ENCODE data around the gene ADGRB3. TPM values are rescaled to one million over a fixed set of nuclear protein-coding genes. Genes with fewer than 3 reads are reported as not detected.

Gene ADGRB3
- total RNA-seq, 1 experiment from 2014 or later = not detected

DNA sequence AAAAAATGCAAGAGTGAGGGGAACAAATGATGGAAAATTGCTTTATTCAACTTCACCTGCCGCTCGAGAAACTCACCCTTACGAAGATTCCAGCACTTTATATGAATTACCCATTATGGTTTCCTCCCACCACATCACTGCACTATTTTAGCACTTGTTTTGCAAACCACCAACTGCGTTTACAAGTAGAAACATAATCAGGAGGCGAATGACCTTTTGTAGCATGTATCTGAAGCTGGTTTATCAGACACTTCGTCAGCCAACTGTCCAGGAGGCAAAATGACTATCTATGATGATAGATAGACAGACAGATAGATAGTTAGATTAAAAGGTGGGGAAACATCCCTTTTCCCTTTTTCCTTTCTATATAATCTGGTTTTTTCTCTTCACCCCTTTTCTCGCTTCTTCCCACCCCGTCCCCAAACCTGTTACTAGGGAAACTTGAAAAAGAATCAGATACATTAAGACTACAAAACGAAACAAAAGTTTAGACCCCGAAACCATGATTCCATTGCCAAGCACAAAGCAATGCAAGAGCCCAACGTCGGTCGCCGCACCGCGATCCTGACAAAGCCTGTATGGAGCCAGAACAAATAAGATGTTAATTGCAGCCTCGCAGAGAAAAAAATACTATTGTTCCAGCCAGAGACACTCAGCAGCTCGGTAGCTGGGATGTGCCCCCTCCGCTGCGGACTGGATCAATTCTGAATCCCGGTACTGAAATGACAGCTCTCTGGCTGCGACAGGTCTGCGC, 933 bp upstream of the ADGRB3 start:
- BruUV-seq (replicated peaks) = no TSS peak
- Mint-ChIP-seq H3K9me3 (ENCODE audit: unreplicated experiment) (no peaks in the 10 kb centered on the region), H3K36me3 (ENCODE audit: insufficient read depth, unreplicated experiment) (no peaks in the 10 kb centered on the region), H3K27ac (ENCODE audit: low read depth, unreplicated experiment) (no peak overlapping the region), H3K4me1 (ENCODE audit: insufficient read depth, unreplicated experiment) (peaks cover 6% of the 10 kb centered on the region), H3K4me3 (ENCODE audit: unreplicated experiment) (peak overlapping the region; percentile 69), H3K27me3 (ENCODE audit: insufficient read depth, unreplicated experiment) (peaks cover 93% of the 10 kb centered on the region)
- no peak for DNase-seq (ENCODE audit: unreplicated experiment)
- TF ChIP-seq, protein P1, sequence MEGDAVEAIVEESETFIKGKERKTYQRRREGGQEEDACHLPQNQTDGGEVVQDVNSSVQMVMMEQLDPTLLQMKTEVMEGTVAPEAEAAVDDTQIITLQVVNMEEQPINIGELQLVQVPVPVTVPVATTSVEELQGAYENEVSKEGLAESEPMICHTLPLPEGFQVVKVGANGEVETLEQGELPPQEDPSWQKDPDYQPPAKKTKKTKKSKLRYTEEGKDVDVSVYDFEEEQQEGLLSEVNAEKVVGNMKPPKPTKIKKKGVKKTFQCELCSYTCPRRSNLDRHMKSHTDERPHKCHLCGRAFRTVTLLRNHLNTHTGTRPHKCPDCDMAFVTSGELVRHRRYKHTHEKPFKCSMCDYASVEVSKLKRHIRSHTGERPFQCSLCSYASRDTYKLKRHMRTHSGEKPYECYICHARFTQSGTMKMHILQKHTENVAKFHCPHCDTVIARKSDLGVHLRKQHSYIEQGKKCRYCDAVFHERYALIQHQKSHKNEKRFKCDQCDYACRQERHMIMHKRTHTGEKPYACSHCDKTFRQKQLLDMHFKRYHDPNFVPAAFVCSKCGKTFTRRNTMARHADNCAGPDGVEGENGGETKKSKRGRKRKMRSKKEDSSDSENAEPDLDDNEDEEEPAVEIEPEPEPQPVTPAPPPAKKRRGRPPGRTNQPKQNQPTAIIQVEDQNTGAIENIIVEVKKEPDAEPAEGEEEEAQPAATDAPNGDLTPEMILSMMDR (IDR thresholded peaks at IDR 0.05; ENCODE audit: unreplicated experiment) = no peak
- ChIA-PET CTCF (interaction anchor here (0.7 kb wide), 1 partner anchor 1079 kb away, joined by 3 read pairs; no protein-coding TSS in a partner anchor), POLR2A (interaction anchor here (1.2 kb wide), 1 partner anchor 10 kb away, joined by 4 read pairs; no protein-coding TSS in a partner anchor)
- intact Hi-C loops (cut with micrococcal nuclease) = no loop called here

DNA sequence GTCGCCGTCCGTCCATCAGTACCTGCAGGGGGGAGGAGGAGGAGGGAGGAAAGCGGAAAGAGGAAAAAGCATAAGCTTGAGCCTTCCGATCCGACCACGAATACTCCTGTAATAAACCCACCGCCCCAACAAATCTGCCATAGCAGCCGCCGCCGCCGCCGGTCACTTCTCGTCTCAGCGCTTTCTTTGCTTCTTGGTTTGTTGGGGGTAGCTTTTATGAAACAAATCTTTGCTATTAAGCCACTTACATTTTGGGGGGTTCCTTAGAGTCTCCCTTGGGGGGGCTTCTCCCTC, 277 bp downstream of the ADGRB3 start:
- peaks cover 6% of the 10 kb centered on the region for H3K4me1 Mint-ChIP-seq (ENCODE audit: insufficient read depth, unreplicated experiment)
- peaks cover 95% of the 10 kb centered on the region for H3K27me3 Mint-ChIP-seq (ENCODE audit: insufficient read depth, unreplicated experiment)
- CTCF ChIA-PET = interaction anchor here (0.5 to 1.1 kb wide), 7 partner anchors 9 to 1556 kb away, joined by 3 to 4 read pairs (median 3); no protein-coding TSS in a partner anchor
- no peak overlapping the region for H3K27ac Mint-ChIP-seq (ENCODE audit: low read depth, unreplicated experiment)
- no TSS peak for BruUV-seq (replicated peaks)
- DNase-seq (ENCODE audit: unreplicated experiment) = no peak
- POLR2A ChIA-PET = interaction anchor here (0.6 to 1.2 kb wide), 2 partner anchors 9 to 14 kb away, joined by 3 to 4 read pairs; no protein-coding TSS in a partner anchor
- H3K36me3 Mint-ChIP-seq (ENCODE audit: insufficient read depth, unreplicated experiment) = no peaks in the 10 kb centered on the region
- no peaks in the 10 kb centered on the region for H3K9me3 Mint-ChIP-seq (ENCODE audit: unreplicated experiment)
- TF ChIP-seq, protein P1 (IDR thresholded peaks at IDR 0.05; ENCODE audit: unreplicated experiment) = no peak
- H3K4me3 Mint-ChIP-seq (ENCODE audit: unreplicated experiment) = peak overlapping the region; percentile 69
- intact Hi-C loops (cut with micrococcal nuclease) = loop anchor here (5.0 kb wide), 1 partner anchor 1472 kb away; no protein-coding TSS in a partner anchor

DNA sequence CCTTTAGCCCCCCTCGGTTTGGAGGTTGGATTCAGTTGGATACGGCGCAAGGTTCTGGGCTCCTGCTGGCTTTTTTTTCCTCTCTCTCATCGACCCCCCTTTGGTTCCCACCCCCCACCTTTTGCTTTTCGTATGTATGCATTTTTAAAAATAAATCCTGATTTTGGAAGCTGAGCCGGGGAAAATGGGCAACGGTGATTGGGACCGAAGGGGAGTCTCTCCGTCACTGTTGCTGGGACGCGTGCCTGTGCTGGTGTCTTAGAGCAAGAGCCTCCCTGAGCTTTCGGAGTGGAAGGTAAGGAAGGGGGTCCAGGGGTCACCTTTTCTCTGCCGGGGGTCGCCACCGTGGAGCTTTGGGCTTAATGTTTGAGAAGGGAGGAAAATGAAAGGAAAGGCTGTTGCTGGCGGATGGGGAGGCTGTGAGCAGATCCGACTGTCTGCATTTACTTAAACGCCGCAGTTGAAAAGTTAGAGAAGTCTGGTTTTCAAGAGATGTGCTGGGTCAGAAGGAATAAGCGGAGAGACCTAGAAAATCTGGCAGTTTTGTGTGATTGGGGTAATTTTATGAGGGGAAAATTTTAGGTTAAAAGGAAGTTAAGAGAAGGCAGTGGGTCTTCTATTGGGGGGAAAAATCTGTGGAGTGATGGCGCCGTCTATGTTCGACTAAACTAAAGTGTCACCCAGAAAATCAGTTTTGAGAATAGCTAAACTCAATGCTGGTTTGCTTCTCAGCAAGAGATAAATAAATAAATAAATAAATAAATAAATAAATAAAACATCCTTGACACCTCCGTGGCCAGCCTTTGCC, 828 bp downstream of the ADGRB3 start:
- Mint-ChIP-seq H3K4me3 (ENCODE audit: unreplicated experiment) (peak overlapping the region; percentile 69), H3K27ac (ENCODE audit: low read depth, unreplicated experiment) (no peak overlapping the region), H3K9me3 (ENCODE audit: unreplicated experiment) (no peaks in the 10 kb centered on the region), H3K4me1 (ENCODE audit: insufficient read depth, unreplicated experiment) (peaks cover 11% of the 10 kb centered on the region), H3K36me3 (ENCODE audit: insufficient read depth, unreplicated experiment) (no peaks in the 10 kb centered on the region), H3K27me3 (ENCODE audit: insufficient read depth, unreplicated experiment) (peaks cover 95% of the 10 kb centered on the region)
- TF ChIP-seq, protein P1 (IDR thresholded peaks at IDR 0.05; ENCODE audit: unreplicated experiment) = no peak
- DNase-seq (ENCODE audit: unreplicated experiment) = no peak
- intact Hi-C loops (cut with micrococcal nuclease) = loop anchor here (5.0 kb wide), 1 partner anchor 1471 kb away; no protein-coding TSS in a partner anchor
- ChIA-PET CTCF (interaction anchor here (0.5 to 1.6 kb wide), 11 partner anchors 10 to 1556 kb away, joined by 3 to 6 read pairs (median 3); no protein-coding TSS in a partner anchor), POLR2A (interaction anchor here (0.6 to 1.2 kb wide), 2 partner anchors 9 to 13 kb away, joined by 3 to 4 read pairs; no protein-coding TSS in a partner anchor)
- BruUV-seq (replicated peaks) = no TSS peak

DNA sequence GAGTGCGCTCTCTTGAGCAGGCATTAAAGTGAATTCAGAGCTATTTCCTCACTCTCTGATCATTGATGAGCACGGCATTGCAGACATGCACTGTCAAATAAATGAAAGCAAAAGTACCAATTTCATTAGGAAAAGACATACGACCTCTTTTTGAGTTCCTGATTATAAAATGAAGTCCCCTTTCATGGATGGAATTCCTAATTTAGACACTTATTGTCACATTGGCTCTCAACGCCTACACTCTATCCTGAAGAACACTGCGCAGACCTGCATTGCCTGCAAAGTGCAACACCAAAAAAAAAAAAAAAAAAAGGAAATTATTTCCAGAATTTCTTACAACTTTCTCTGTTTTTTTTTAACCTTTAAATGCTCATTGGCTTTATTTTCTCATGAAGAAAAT, 1.6 kb downstream of the ADGRB3 start:
- H3K9me3 Mint-ChIP-seq (ENCODE audit: unreplicated experiment) = no peaks in the 10 kb centered on the region
- intact Hi-C loops (cut with micrococcal nuclease) = loop anchor here (5.0 kb wide), 1 partner anchor 1471 kb away; no protein-coding TSS in a partner anchor
- peaks cover 11% of the 10 kb centered on the region for H3K4me1 Mint-ChIP-seq (ENCODE audit: insufficient read depth, unreplicated experiment)
- DNase-seq (ENCODE audit: unreplicated experiment) = no peak
- no peak overlapping the region for H3K27ac Mint-ChIP-seq (ENCODE audit: low read depth, unreplicated experiment)
- CTCF ChIA-PET = interaction anchor here (0.6 to 1.8 kb wide), 12 partner anchors 11 to 1539 kb away, joined by 3 to 6 read pairs (median 4); no protein-coding TSS in a partner anchor
- H3K36me3 Mint-ChIP-seq (ENCODE audit: insufficient read depth, unreplicated experiment) = no peaks in the 10 kb centered on the region
- H3K4me3 Mint-ChIP-seq (ENCODE audit: unreplicated experiment) = no peak overlapping the region
- peaks cover 95% of the 10 kb centered on the region for H3K27me3 Mint-ChIP-seq (ENCODE audit: insufficient read depth, unreplicated experiment)
- POLR2A ChIA-PET = interaction anchor here (0.7 kb wide), 1 partner anchor 761 kb away, joined by 3 read pairs; no protein-coding TSS in a partner anchor
- TF ChIP-seq, protein P1 (IDR thresholded peaks at IDR 0.05; ENCODE audit: unreplicated experiment) = no peak
- no TSS peak for BruUV-seq (replicated peaks)
